Ascending aorta (tissue), 2 donors: ENCODE results near the gene CMC1. TPM values are rescaled to one million over a fixed set of nuclear protein-coding genes. Genes with fewer than 3 reads are reported as not detected.
"Not testable (repeated sequence)": the region's sequence is repeated elsewhere in the genome, so short reads cannot be mapped to it uniquely, and the experiment has no call there.

Source experiments
- DNase-seq, 2 donors: peaks; one replicate each; pipeline ENCODE4 v3.0.0-alpha.2; 2019; ENCODE audit warnings: low spot score in 2 of 2
- H3K27ac ChIP-seq, 2 donors: fragments of 200-600 bp; sonication (generic); one replicate each; pipeline ENCODE4 v1.5.1; 2016 to 2017; ENCODE audit warnings: mild to moderate bottlenecking in 1 of 2
- H3K27me3 ChIP-seq: fragments of 200-600 bp; sonication (generic); one replicate; pipeline ENCODE4 v1.5.1; 2017
- H3K36me3 ChIP-seq, 2 donors: fragments of 200-600 bp; sonication (generic); one replicate each; pipeline ENCODE4 v1.5.1; 2016
- H3K4me1 ChIP-seq, 2 donors: fragments of 200-600 bp; sonication (generic); one replicate each; pipeline ENCODE4 v1.5.1; 2016 to 2017; ENCODE audit warnings: mild to moderate bottlenecking in 1 of 2
- H3K4me3 ChIP-seq, 2 donors: fragments of 200-600 bp; sonication (generic); one replicate each; pipeline ENCODE4 v1.5.1; 2016 to 2017; ENCODE audit warnings: mild to moderate bottlenecking in 1 of 2
- H3K9me3 ChIP-seq, 2 donors: fragments of 200-600 bp; sonication (generic); one replicate each; pipeline ENCODE4 v1.5.1; 2016
- intact Hi-C: fragments of 100-400 bp; cut with DNase I; formaldehyde crosslinking; loops from one replicate; pipeline ENCODE4 v1.15.1; 2023
- total RNA-seq: library from RNA; depleted of rRNA; stranded (reverse); fragments of >200 nt; gene quantifications from one replicate; pipeline ENCODE4 v1.1.0, GENCODE V29; 2016
- TF ChIP-seq, protein P1 (sequence below), 3 experiments: fragments of 200-600 bp in 2 of 3; fragments of 450-650 bp in 1 of 3; sonication (generic) in 2 of 3; IDR thresholded peaks; one replicate each; pipeline ENCODE4 v1.5.1; 2016 to 2019; ENCODE audit warnings: antibody characterized with exemption in 3 of 3, mild to moderate bottlenecking in 1 of 3, moderate library complexity in 1 of 3

The CMC1 gene
- total RNA-seq, 1 donor from 2014 or later, result 68.5 TPM

DNA sequence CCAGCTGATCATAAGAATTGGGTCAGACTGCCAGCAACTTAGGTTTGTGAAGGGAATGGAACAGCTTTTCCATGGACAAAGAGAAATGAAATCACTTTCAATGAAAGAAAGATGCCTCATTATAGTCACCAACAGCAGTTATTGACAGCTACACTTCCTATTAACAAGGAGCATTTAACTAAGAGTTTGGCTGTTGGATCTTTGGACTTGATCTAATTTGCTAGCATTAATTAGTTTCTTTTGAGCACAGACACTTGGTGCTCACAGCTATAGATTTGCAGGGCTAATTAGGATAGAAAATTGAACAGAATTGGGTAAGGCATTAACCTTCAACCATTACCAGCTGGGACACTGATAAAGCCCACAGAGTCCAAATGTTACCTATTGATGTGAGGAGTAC, 24.2 kb downstream of the CMC1 start:
- TF ChIP-seq, protein P1, sequence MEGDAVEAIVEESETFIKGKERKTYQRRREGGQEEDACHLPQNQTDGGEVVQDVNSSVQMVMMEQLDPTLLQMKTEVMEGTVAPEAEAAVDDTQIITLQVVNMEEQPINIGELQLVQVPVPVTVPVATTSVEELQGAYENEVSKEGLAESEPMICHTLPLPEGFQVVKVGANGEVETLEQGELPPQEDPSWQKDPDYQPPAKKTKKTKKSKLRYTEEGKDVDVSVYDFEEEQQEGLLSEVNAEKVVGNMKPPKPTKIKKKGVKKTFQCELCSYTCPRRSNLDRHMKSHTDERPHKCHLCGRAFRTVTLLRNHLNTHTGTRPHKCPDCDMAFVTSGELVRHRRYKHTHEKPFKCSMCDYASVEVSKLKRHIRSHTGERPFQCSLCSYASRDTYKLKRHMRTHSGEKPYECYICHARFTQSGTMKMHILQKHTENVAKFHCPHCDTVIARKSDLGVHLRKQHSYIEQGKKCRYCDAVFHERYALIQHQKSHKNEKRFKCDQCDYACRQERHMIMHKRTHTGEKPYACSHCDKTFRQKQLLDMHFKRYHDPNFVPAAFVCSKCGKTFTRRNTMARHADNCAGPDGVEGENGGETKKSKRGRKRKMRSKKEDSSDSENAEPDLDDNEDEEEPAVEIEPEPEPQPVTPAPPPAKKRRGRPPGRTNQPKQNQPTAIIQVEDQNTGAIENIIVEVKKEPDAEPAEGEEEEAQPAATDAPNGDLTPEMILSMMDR (IDR thresholded peaks at IDR 0.05), result no peak
- no peak overlapping the region for H3K27ac ChIP-seq
- no peak for DNase-seq
- peaks cover 0 to 3% of the 10 kb centered on the region in 2 donors for H3K36me3 ChIP-seq
- no peaks in the 10 kb centered on the region for H3K9me3 ChIP-seq
- intact Hi-C loops, result no loop called here
- no peaks in the 10 kb centered on the region for H3K4me1 ChIP-seq
- H3K4me3 ChIP-seq, result no peak overlapping the region
- no peaks in the 10 kb centered on the region for H3K27me3 ChIP-seq

GRCh38 chr3:28267984-28268849, 26.8 kb downstream of the CMC1 start:
- DNase-seq, result no peak
- TF ChIP-seq, protein P1 (IDR thresholded peaks at IDR 0.05), result no peak
- H3K4me1 ChIP-seq, result no peaks in the 10 kb centered on the region
- intact Hi-C loops, result no loop called here
- no peak overlapping the region for H3K4me3 ChIP-seq
- H3K27me3 ChIP-seq, result no peaks in the 10 kb centered on the region
- no peak overlapping the region for H3K27ac ChIP-seq
- no peaks in the 10 kb centered on the region for H3K9me3 ChIP-seq
- peaks cover 7 to 21% of the 10 kb centered on the region in 2 donors for H3K36me3 ChIP-seq

GRCh38 chr3:28268989-28269388, 27.6 kb downstream of the CMC1 start:
- DNase-seq, result no peak
- Histone ChIP-seq H3K36me3 (peaks cover 7 to 20% of the 10 kb centered on the region in 2 donors), H3K4me3 (no peak overlapping the region), H3K9me3 (peaks cover 0 to 7% of the 10 kb centered on the region in 2 donors), H3K4me1 (no peaks in the 10 kb centered on the region), H3K27me3 (no peaks in the 10 kb centered on the region), H3K27ac (no peak overlapping the region)
- TF ChIP-seq, protein P1 (IDR thresholded peaks at IDR 0.05), result no peak
- intact Hi-C loops, result no loop called here

DNA sequence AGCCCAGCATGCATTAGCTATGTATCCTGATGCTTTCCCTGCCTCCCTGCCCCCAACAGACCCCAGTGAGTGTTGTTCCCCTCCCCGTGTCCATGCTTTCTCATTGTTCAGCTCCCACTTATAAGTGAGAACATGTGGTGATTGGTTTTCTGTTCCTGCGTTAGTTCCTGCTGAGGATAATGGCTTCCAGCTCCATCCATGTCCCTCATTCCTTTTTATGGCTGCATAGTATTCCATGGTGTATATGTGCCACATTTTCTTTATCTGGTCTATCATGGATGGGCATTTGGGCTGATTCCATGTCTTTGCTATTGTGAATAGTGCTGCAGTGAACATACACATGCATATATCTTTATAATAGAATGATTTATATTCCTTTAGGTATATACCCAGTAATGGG, 28.5 kb downstream of the CMC1 start:
- Histone ChIP-seq H3K9me3 (peaks cover 0 to 16% of the 10 kb centered on the region in 2 donors), H3K36me3 (peaks cover 7 to 20% of the 10 kb centered on the region in 2 donors)
- DNase-seq, H3K27me3 ChIP-seq, H3K27ac ChIP-seq, H3K4me1 ChIP-seq, intact Hi-C loops, H3K4me3 ChIP-seq: not testable (repeated sequence)

DNA sequence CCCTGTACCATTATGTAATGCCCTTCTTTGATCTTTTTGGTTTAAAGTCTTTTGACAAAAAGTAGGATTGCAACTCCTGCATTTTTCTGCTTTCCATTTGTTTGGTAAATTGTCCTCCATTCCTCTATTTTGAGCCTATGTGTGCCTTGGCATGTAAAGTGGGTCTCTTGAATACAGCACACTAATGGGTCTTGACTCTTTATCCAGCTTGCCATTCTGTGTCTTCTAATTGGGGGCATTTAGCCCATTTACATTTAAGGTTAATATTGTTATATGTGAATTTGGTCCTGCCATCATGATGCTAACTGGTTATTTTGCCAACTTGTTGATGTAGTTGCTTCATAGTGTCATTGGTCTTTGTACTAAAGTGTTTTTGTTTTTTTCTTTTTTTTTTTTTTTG, 32.4 kb downstream of the CMC1 start:
- peaks cover 0 to 16% of the 10 kb centered on the region in 2 donors for H3K9me3 ChIP-seq
- intact Hi-C loops, result no loop called here
- DNase-seq, result no peak
- H3K4me1 ChIP-seq, result no peaks in the 10 kb centered on the region
- no peaks in the 10 kb centered on the region for H3K27me3 ChIP-seq
- H3K4me3 ChIP-seq, result no peak overlapping the region
- H3K27ac ChIP-seq, result no peak overlapping the region
- TF ChIP-seq, protein P1 (IDR thresholded peaks at IDR 0.05), result no peak
- peaks cover 7 to 26% of the 10 kb centered on the region in 2 donors for H3K36me3 ChIP-seq

DNA sequence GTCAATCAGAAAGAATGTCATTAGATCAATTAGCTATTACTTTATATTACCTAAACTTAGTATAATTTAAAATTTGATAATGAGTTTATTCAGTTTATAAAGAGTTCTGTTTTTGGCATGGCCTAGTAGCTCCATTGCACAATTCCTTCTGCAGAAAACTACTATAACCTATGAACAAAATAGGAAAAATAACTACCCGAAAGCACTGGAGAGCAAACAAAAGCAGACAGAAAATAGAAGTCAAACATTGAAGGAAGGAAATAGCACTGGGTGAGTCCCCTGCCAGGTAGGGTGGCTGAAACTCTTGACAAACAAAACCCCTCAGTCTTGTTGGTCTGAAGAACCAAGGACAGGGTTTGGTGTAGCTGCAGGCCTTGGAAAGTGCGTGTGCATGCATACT, 37.5 kb downstream of the CMC1 start:
- Histone ChIP-seq H3K27ac (no peak overlapping the region), H3K4me3 (no peak overlapping the region), H3K4me1 (no peaks in the 10 kb centered on the region), H3K27me3 (no peaks in the 10 kb centered on the region), H3K9me3 (peaks cover 0 to 10% of the 10 kb centered on the region in 2 donors), H3K36me3 (peaks cover 0 to 8% of the 10 kb centered on the region in 2 donors)
- DNase-seq, result no peak
- TF ChIP-seq, protein P1 (IDR thresholded peaks at IDR 0.05), result no peak
- intact Hi-C loops, result no loop called here
